KMS-11 (cell line): ENCODE data around the gene RAP1GAP2.

ENCODE experiments used
- H2AFZ ChIP-seq: fragments of 200-600 bp; sonication (generic); 2 replicates; pipeline ENCODE4 v1.6.1; 2016; ENCODE audit warnings: antibody characterized with exemption, mixed run types, low read depth
- H3K27ac ChIP-seq: fragments of 200-600 bp; sonication (generic); 2 replicates; pipeline ENCODE4 v1.6.1; 2016; ENCODE audit warnings: mild to moderate bottlenecking, mixed run types
- H3K27me3 ChIP-seq: fragments of 200-600 bp; sonication (generic); 2 replicates; pipeline ENCODE4 v1.6.1; 2017; ENCODE audit warnings: mild to moderate bottlenecking, low read depth, mixed run types, moderate library complexity; ENCODE audit not compliant: insufficient read depth
- H3K36me3 ChIP-seq: fragments of 200-600 bp; sonication (generic); 2 replicates; pipeline ENCODE4 v1.6.1; 2017; ENCODE audit warnings: mild to moderate bottlenecking, mixed run types; ENCODE audit not compliant: insufficient read depth
- H3K4me1 ChIP-seq: fragments of 200-600 bp; sonication (generic); 2 replicates; pipeline ENCODE4 v1.6.1; 2016; ENCODE audit warnings: mild to moderate bottlenecking, low read depth, mixed run types; ENCODE audit not compliant: poor library complexity, severe bottlenecking
- H3K4me2 ChIP-seq: fragments of 200-600 bp; sonication (generic); 2 replicates; pipeline ENCODE4 v1.7.0; 2016; ENCODE audit warnings: mild to moderate bottlenecking, mixed run types
- H3K4me3 ChIP-seq: fragments of 200-600 bp; sonication (generic); IDR thresholded peaks from 2 replicates; pipeline ENCODE4 v1.6.1; 2017; ENCODE audit warnings: low read depth, low read length, mixed read lengths; ENCODE audit not compliant: insufficient read depth
- H3K79me2 ChIP-seq: fragments of 200-600 bp; sonication (generic); 2 replicates; pipeline ENCODE4 v1.6.1; 2016; ENCODE audit warnings: low read depth, mixed run types; ENCODE audit not compliant: insufficient read depth
- H3K9ac ChIP-seq: fragments of 200-600 bp; sonication (generic); 2 replicates; pipeline ENCODE4 v1.6.1; 2016; ENCODE audit warnings: mild to moderate bottlenecking, mixed run types
- H4K20me1 ChIP-seq: fragments of 200-600 bp; sonication (generic); 2 replicates; pipeline ENCODE4 v1.6.1; 2016; ENCODE audit warnings: mild to moderate bottlenecking, mixed run types; ENCODE audit not compliant: insufficient read depth
- CTCF ChIP-seq: fragments of 200-600 bp; sonication (generic); conservative IDR thresholded peaks from 2 replicates; pipeline ENCODE4 v1.6.1; 2017; ENCODE audit warnings: low read depth, mild to moderate bottlenecking, antibody characterized with exemption, low read length, moderate library complexity, mixed read lengths

RAP1GAP2 gene

GRCh38 chr17:2856727-2857126 lies 60.5 kb downstream of the RAP1GAP2 start:
- Histone ChIP-seq H3K4me1 (no peaks in the 10 kb centered on the region), H2AFZ (no peak overlapping the region), H4K20me1 (no peaks in the 10 kb centered on the region), H3K4me2 (no peak overlapping the region), H3K36me3 (no peaks in the 10 kb centered on the region), H3K79me2 (no peaks in the 10 kb centered on the region), H3K27me3 (peaks cover 9% of the 10 kb centered on the region; the same call in 1 of the 2 replicates), H3K9ac (no peak overlapping the region), H3K4me3 (no peak overlapping the region), H3K27ac (no peak overlapping the region)
- TF ChIP-seq CTCF = no peak

- H2AFZ ChIP-seq = no peak overlapping the region
- no peaks in the 10 kb centered on the region for H3K36me3 ChIP-seq
- H3K9ac ChIP-seq = no peak overlapping the region
- H4K20me1 ChIP-seq = no peaks in the 10 kb centered on the region
- no peaks in the 10 kb centered on the region for H3K79me2 ChIP-seq
- no peaks in the 10 kb centered on the region for H3K4me1 ChIP-seq
- no peak overlapping the region for H3K4me2 ChIP-seq
- no peak for TF ChIP-seq CTCF
- H3K4me3 ChIP-seq = no peak overlapping the region
- no peak overlapping the region for H3K27ac ChIP-seq
- peaks cover 12% of the 10 kb centered on the region; the same call in 1 of the 2 replicates for H3K27me3 ChIP-seq
Observed at GRCh38 chr17:2860045-2860444, 63.8 kb downstream of the RAP1GAP2 start.

GRCh38 chr17:2860883-2861282 lies 64.6 kb downstream of the RAP1GAP2 start:
- H3K36me3 ChIP-seq = no peaks in the 10 kb centered on the region
- TF ChIP-seq CTCF = no peak
- no peaks in the 10 kb centered on the region for H3K79me2 ChIP-seq

GRCh38 chr17:2862197-2862596 lies 66.0 kb downstream of the RAP1GAP2 start:
- peaks cover 16% of the 10 kb centered on the region; the same call in 1 of the 2 replicates for H3K27me3 ChIP-seq
- H3K36me3 ChIP-seq = no peaks in the 10 kb centered on the region
- no peaks in the 10 kb centered on the region for H3K4me1 ChIP-seq
- no peak overlapping the region for H3K4me3 ChIP-seq
- H2AFZ ChIP-seq = no peak overlapping the region
- no peak overlapping the region for H3K4me2 ChIP-seq
- TF ChIP-seq CTCF = no peak
- no peaks in the 10 kb centered on the region for H3K79me2 ChIP-seq
- H3K9ac ChIP-seq = no peak overlapping the region
- no peaks in the 10 kb centered on the region for H4K20me1 ChIP-seq
- no peak overlapping the region for H3K27ac ChIP-seq

More at GRCh38 chr17:2860883-2861282, 64.6 kb downstream of the RAP1GAP2 start:
- H3K4me2 ChIP-seq = no peak overlapping the region
- peaks cover 9% of the 10 kb centered on the region; the same call in 1 of the 2 replicates for H3K27me3 ChIP-seq
- no peaks in the 10 kb centered on the region for H4K20me1 ChIP-seq
- no peak overlapping the region for H3K27ac ChIP-seq
- H3K9ac ChIP-seq = no peak overlapping the region
- no peak overlapping the region for H2AFZ ChIP-seq
- H3K4me3 ChIP-seq = no peak overlapping the region
- no peaks in the 10 kb centered on the region for H3K4me1 ChIP-seq
